ENCODE results near the gene SLC8A3.

Gene SLC8A3

GRCh38 chr14:70023871-70024270, 164.9 kb downstream of the SLC8A3 start:
- no peak for DNase-seq (ENCODE audit: low spot score)

GRCh38 chr14:70022771-70023445, 165.8 kb downstream of the SLC8A3 start:
- no peak for DNase-seq (ENCODE audit: low spot score)

- DNase-seq (ENCODE audit: low spot score): no peak
These were observed 167.1 kb downstream of the SLC8A3 start for GRCh38 chr14:70021548-70022220.

- no peak for DNase-seq (ENCODE audit: low spot score)
These were observed 168.2 kb downstream of the SLC8A3 start for GRCh38 chr14:70020352-70021170.

- no peak for DNase-seq (ENCODE audit: low spot score)
These were observed 169.1 kb downstream of the SLC8A3 start for GRCh38 chr14:70019695-70020094.

- peak; percentile 43 for DNase-seq (ENCODE audit: low spot score)
These were observed 170.0 kb downstream of the SLC8A3 start for GRCh38 chr14:70018713-70019211.

- no peak for DNase-seq (ENCODE audit: low spot score)
These were observed 170.5 kb downstream of the SLC8A3 start for GRCh38 chr14:70018230-70018629.

GRCh38 chr14:70014406-70015095, 174.2 kb downstream of the SLC8A3 start:
- no peak for DNase-seq (ENCODE audit: low spot score)

GRCh38 chr14:70013271-70013873, 175.4 kb downstream of the SLC8A3 start:
- no peak for DNase-seq (ENCODE audit: low spot score)

GRCh38 chr14:70011708-70012107, 177.0 kb downstream of the SLC8A3 start:
- no peak for DNase-seq (ENCODE audit: low spot score)

- no peak for DNase-seq (ENCODE audit: low spot score)
These were observed 177.7 kb downstream of the SLC8A3 start for GRCh38 chr14:70011098-70011497.

GRCh38 chr14:70009961-70010360, 178.8 kb downstream of the SLC8A3 start:
- DNase-seq (ENCODE audit: low spot score): no peak

GRCh38 chr14:70008284-70009262, 180.2 kb downstream of the SLC8A3 start:
- DNase-seq (ENCODE audit: low spot score): no peak

- no peak for DNase-seq (ENCODE audit: low spot score)
These were observed 182.1 kb downstream of the SLC8A3 start for GRCh38 chr14:70006699-70007098.

- DNase-seq (ENCODE audit: low spot score): no peak
These were observed 183.4 kb downstream of the SLC8A3 start for GRCh38 chr14:70005281-70005805.

- no peak for DNase-seq (ENCODE audit: low spot score)
These were observed 184.0 kb downstream of the SLC8A3 start for GRCh38 chr14:70004791-70005190.

GRCh38 chr14:70002589-70003346, 186.0 kb downstream of the SLC8A3 start:
- DNase-seq (ENCODE audit: low spot score): no peak

- no peak for DNase-seq (ENCODE audit: low spot score)
These were observed 188.2 kb downstream of the SLC8A3 start for GRCh38 chr14:70000601-70001000.

GRCh38 chr14:69999261-69999674, 189.5 kb downstream of the SLC8A3 start:
- no peak for DNase-seq (ENCODE audit: low spot score)

All from AG20443 (cell line).